HCT116 (cell line): ENCODE results near the gene FGF3. TPM values are rescaled to one million over a fixed set of nuclear protein-coding genes. Genes with fewer than 3 reads are reported as not detected.

Experiments
- ATAC-seq: fragments of 200-7000 bp; cut with Tn5 transposase; 2 replicates; pipeline ENCODE4 v1.9.1; 2020; ENCODE audit warnings: mild to moderate bottlenecking, moderate library complexity
- BruUV-seq: library from RNA; stranded (reverse); fragments of 400-500 nt; replicated peaks from 2 replicates; lab custom pipeline; 2021; lab: Mats Ljungman, UMichigan
- CTCF ChIA-PET: fragments of 300-600 bp; sonication (Branson Sonifier 250); formaldehyde crosslinking; loops from one replicate; lab custom pipeline; 2021; ENCODE audit warnings: antibody characterized with exemption; lab: Charles Lee
- POLR2A ChIA-PET: fragments of 300-600, 350-600 bp; sonication (Branson Sonifier 250); formaldehyde crosslinking; loops from one replicate; lab custom pipeline; 2021; ENCODE audit warnings: antibody characterized with exemption; lab: Charles Lee
- RAD21 ChIA-PET, 2 experiments: fragments of 300-600 bp; sonication (Branson Sonifier 250); formaldehyde crosslinking; loops; one replicate each; lab custom pipeline; 2023; ENCODE audit warnings: low total read pairs in 2 of 2; ENCODE audit not compliant: uncharacterized antibody in 2 of 2, unreplicated experiment in 2 of 2, low non-redundant PET in 1 of 2; lab: Charles Lee
- DNase-seq: peaks from one replicate; pipeline ENCODE4 v3.0.0-alpha.2; 2010; ENCODE audit warnings: low read depth, low spot score
- H2AFZ ChIP-seq: fragments of 200-600 bp; shearing (Covaris generic), sonication (generic); 2 replicates; pipeline ENCODE4 v1.6.1; 2017; ENCODE audit warnings: low read depth, mixed run types, mixed read lengths, antibody characterized with exemption, low read length; ENCODE audit not compliant: poor library complexity, severe bottlenecking
- H3K27ac ChIP-seq: 2 replicates; pipeline ENCODE4 v1.5.1; 2012; ENCODE audit warnings: low read depth, low read length
- H3K27me3 ChIP-seq: fragments of 200-600 bp; sonication (generic); 2 replicates; pipeline ENCODE4 v1.6.1; 2016; ENCODE audit warnings: mixed run types, low read length, mixed read lengths; ENCODE audit not compliant: insufficient read depth
- H3K36me3 ChIP-seq, 2 experiments: fragments of 200-500 bp in 1 of 2; fragments of 200-600 bp in 1 of 2; sonication (Bioruptor generic) in 1 of 2; sonication (generic) in 1 of 2; 2 replicates each; pipeline versions ENCODE4 v1.5.1 to v1.6.1; 2014 to 2016; ENCODE audit warnings: low read length in 2 of 2, inconsistent platforms in 1 of 2, mixed read lengths in 1 of 2, mixed run types in 1 of 2; ENCODE audit not compliant: insufficient read depth in 2 of 2, control insufficient read depth in 1 of 2
- H3K4me1 ChIP-seq, 2 experiments: fragments of 200-600 bp in 1 of 2; sonication (generic) in 1 of 2; 2 replicates each; pipeline versions ENCODE4 v1.5.1 to v1.6.1; 2012 to 2017; ENCODE audit warnings: low read length in 2 of 2, inconsistent platforms in 1 of 2, mild to moderate bottlenecking in 1 of 2, mixed read lengths in 1 of 2, mixed run types in 1 of 2, moderate library complexity in 1 of 2; ENCODE audit not compliant: insufficient read depth in 2 of 2, control insufficient read depth in 1 of 2
- H3K4me2 ChIP-seq: fragments of 200-600 bp; sonication (generic); 2 replicates; pipeline ENCODE4 v1.6.1; 2017; ENCODE audit warnings: mixed run types, low read length, mixed read lengths
- H3K4me3 ChIP-seq, 2 experiments: fragments of 200-600 bp in 1 of 2; sonication (generic) in 1 of 2; replicated peaks in 1 of 2; 2 replicates each; pipeline ENCODE4 v1.5.1; 2011 to 2016; ENCODE audit warnings: low read length in 2 of 2, control low read depth in 1 of 2, low read depth in 1 of 2, mild to moderate bottlenecking in 1 of 2, mixed read lengths in 1 of 2, mixed run types in 1 of 2
- H3K79me2 ChIP-seq: fragments of 200-600 bp; sonication (generic); 2 replicates; pipeline ENCODE4 v1.6.1; 2017; ENCODE audit warnings: mild to moderate bottlenecking, mixed run types, low read length, moderate library complexity, mixed read lengths; ENCODE audit not compliant: insufficient read depth
- H3K9ac ChIP-seq: fragments of 200-600 bp; sonication (generic); 2 replicates; pipeline ENCODE4 v1.6.1; 2016; ENCODE audit warnings: low read length, mixed read lengths
- H3K9me2 ChIP-seq: fragments of 200-600 bp; sonication (generic), shearing (Covaris generic); 2 replicates; pipeline ENCODE4 v1.6.1; 2017; ENCODE audit warnings: mixed run types, mild to moderate bottlenecking, moderate library complexity; ENCODE audit not compliant: insufficient read depth
- H3K9me3 ChIP-seq, 2 experiments: fragments of 200-500 bp in 1 of 2; fragments of 200-600 bp in 1 of 2; sonication (Bioruptor generic) in 1 of 2; sonication (generic) in 1 of 2; 2 replicates each; pipeline ENCODE4 v1.6.1; 2014 to 2017; ENCODE audit warnings: low read length in 2 of 2, mixed read lengths in 2 of 2, inconsistent platforms in 1 of 2, low read depth in 1 of 2, mild to moderate bottlenecking in 1 of 2, mixed run types in 1 of 2, moderate library complexity in 1 of 2; ENCODE audit not compliant: control insufficient read depth in 1 of 2, insufficient read depth in 1 of 2
- H4K20me1 ChIP-seq: fragments of 200-600 bp; sonication (generic), shearing (Covaris generic); 2 replicates; pipeline ENCODE4 v1.6.1; 2017; ENCODE audit warnings: mixed run types, mild to moderate bottlenecking, moderate library complexity; ENCODE audit not compliant: insufficient read depth
- CBX3 ChIP-seq: IDR thresholded peaks from 2 replicates; pipeline ENCODE4 v1.6.1; 2012; ENCODE audit warnings: low read depth
- CEBPB ChIP-seq: IDR thresholded peaks from 2 replicates; pipeline ENCODE4 v1.6.1; 2012; ENCODE audit warnings: low read depth
- EZH2 ChIP-seq: fragments of 200-600 bp; sonication (generic); IDR thresholded peaks from 2 replicates; pipeline ENCODE4 v1.6.1; 2017; ENCODE audit warnings: antibody characterized with exemption, mixed run types
- JUND ChIP-seq: IDR thresholded peaks from 2 replicates; pipeline ENCODE4 v1.6.1; 2012
- POLR2A ChIP-seq: IDR thresholded peaks from 2 replicates; pipeline ENCODE4 v1.7.0; 2011; ENCODE audit warnings: borderline replicate concordance; ENCODE audit not compliant: insufficient read depth, insufficient read length; ENCODE audit errors: extremely low read depth
- POLR2AphosphoS5 ChIP-seq: IDR thresholded peaks from 2 replicates; pipeline ENCODE4 v1.6.1; 2011; ENCODE audit warnings: mild to moderate bottlenecking, low read depth, low read length, moderate library complexity
- RAD21 ChIP-seq: IDR thresholded peaks from 2 replicates; pipeline ENCODE4 v1.6.1; 2012; ENCODE audit warnings: low read depth, mild to moderate bottlenecking
- SIN3A ChIP-seq: IDR thresholded peaks from 2 replicates; pipeline ENCODE4 v1.6.1; 2012; ENCODE audit warnings: low read depth
- TCF7L2 ChIP-seq: IDR thresholded peaks from 2 replicates; pipeline ENCODE4 v1.7.0; 2011; ENCODE audit warnings: borderline replicate concordance, inconsistent platforms; ENCODE audit not compliant: insufficient read depth, insufficient read length; ENCODE audit errors: extremely low read depth
- YY1 ChIP-seq: IDR thresholded peaks from 2 replicates; pipeline ENCODE4 v1.6.1; 2011; ENCODE audit warnings: low read length, low read depth, moderate library complexity, mild to moderate bottlenecking; ENCODE audit not compliant: insufficient replicate concordance; ENCODE audit errors: extremely low read depth
- ZFX ChIP-seq: fragments of 450-650 bp; IDR thresholded peaks from 2 replicates; pipeline ENCODE4 v1.6.1; 2017
- intact Hi-C: fragments of 100-400 bp; cut with micrococcal nuclease; formaldehyde crosslinking; loops from 2 replicates; pipeline ENCODE4 v1.10.0; 2022
- total RNA-seq: library from RNA; stranded (reverse); gene quantifications from one replicate; pipeline ENCODE4 v1.2.1, GENCODE V29; 2021; ENCODE audit not compliant: unreplicated experiment
- TF ChIP-seq, protein P1 (sequence below): IDR thresholded peaks from 2 replicates; pipeline ENCODE4 v1.6.1; 2011; ENCODE audit warnings: mild to moderate bottlenecking, low read length, moderate library complexity; ENCODE audit not compliant: insufficient replicate concordance; ENCODE audit errors: extremely low read depth
- TF ChIP-seq, protein P2 (sequence below): IDR thresholded peaks from 2 replicates; pipeline ENCODE4 v1.6.1; 2012
- TF ChIP-seq, protein P3 (sequence below), 3 experiments: fragments of 200-600 bp in 1 of 3; sonication (generic) in 1 of 3; IDR thresholded peaks in 2 of 3; conservative IDR thresholded peaks in 1 of 3; 2 replicates each; pipeline ENCODE4 v1.5.1; 2012 to 2017; ENCODE audit warnings: low read depth in 2 of 3, low read length in 2 of 3, antibody characterized with exemption in 1 of 3, borderline replicate concordance in 1 of 3, control low read depth in 1 of 3, mild to moderate bottlenecking in 1 of 3, mixed read lengths in 1 of 3, mixed run types in 1 of 3, moderate library complexity in 1 of 3; ENCODE audit not compliant: insufficient read depth in 1 of 3

FGF3 gene
- total RNA-seq, 1 experiment from 2014 or later, result not detected

DNA sequence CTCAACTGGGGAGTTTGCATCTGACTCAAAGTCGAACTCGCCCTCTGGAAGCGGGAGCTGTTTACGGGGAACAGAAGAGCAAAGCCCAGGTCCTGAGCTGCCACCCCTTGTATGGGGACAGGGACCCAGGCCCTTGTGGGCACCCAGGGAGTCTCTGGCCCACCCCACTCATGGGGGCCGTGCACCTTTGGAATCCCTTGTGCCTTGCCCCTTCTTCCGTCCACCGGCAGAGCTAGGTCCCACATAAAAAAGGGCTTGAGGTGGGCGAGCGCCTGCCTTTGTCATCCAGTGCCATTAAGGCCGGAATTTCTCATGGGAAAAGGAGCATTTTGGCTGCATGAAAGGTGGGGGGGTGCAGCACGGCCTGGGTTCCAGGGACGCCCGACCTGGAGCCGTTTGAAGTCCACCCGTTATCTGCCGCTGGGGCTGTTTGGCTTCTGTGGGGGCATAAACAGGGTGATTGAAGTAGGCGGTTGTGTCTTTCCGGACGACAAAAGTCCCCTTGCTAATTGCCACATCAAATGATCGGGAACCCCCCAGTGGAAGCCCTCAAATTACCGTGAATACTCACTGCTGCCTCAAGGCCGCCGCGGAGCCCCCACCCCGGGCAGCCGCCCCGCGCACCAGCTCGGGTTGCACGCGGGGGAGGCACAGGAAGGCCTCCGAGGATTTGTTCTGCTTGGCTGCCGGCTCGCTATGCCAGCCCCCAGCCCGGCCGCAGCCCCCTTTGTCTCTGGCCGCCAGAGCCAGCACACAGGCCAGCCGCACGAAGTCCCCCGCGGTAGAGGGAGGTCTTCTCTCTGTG lies 49.0 kb upstream of the FGF3 start:
- peaks cover 0 to 10% of the 10 kb centered on the region in 2 experiments; a peak in 2 of 4 replicates for H3K4me1 ChIP-seq
- no peaks in the 10 kb centered on the region for H3K36me3 ChIP-seq
- ATAC-seq, result no peak
- no peak overlapping the region for H3K27ac ChIP-seq
- ChIA-PET CTCF (no interaction called here), POLR2A (no interaction called here), RAD21 (no interaction called here)
- H3K4me3 ChIP-seq, result no peak overlapping the region
- no peak for DNase-seq
- intact Hi-C loops, result no loop called here
- no peaks in the 10 kb centered on the region for H3K9me2 ChIP-seq
- no peaks in the 10 kb centered on the region for H3K9me3 ChIP-seq
- H3K4me2 ChIP-seq, result no peak overlapping the region
- no peak overlapping the region for H2AFZ ChIP-seq
- TF ChIP-seq, protein P1, sequence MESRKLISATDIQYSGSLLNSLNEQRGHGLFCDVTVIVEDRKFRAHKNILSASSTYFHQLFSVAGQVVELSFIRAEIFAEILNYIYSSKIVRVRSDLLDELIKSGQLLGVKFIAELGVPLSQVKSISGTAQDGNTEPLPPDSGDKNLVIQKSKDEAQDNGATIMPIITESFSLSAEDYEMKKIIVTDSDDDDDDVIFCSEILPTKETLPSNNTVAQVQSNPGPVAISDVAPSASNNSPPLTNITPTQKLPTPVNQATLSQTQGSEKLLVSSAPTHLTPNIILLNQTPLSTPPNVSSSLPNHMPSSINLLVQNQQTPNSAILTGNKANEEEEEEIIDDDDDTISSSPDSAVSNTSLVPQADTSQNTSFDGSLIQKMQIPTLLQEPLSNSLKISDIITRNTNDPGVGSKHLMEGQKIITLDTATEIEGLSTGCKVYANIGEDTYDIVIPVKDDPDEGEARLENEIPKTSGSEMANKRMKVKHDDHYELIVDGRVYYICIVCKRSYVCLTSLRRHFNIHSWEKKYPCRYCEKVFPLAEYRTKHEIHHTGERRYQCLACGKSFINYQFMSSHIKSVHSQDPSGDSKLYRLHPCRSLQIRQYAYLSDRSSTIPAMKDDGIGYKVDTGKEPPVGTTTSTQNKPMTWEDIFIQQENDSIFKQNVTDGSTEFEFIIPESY, result no peak
- TF ChIP-seq YY1, result no peak
- TF ChIP-seq, all 23 proteins: peak for 0
- no peaks in the 10 kb centered on the region for H4K20me1 ChIP-seq
- no peaks in the 10 kb centered on the region for H3K27me3 ChIP-seq
- H3K79me2 ChIP-seq, result no peaks in the 10 kb centered on the region
- no TSS peak for BruUV-seq
- no peak overlapping the region for H3K9ac ChIP-seq

DNA sequence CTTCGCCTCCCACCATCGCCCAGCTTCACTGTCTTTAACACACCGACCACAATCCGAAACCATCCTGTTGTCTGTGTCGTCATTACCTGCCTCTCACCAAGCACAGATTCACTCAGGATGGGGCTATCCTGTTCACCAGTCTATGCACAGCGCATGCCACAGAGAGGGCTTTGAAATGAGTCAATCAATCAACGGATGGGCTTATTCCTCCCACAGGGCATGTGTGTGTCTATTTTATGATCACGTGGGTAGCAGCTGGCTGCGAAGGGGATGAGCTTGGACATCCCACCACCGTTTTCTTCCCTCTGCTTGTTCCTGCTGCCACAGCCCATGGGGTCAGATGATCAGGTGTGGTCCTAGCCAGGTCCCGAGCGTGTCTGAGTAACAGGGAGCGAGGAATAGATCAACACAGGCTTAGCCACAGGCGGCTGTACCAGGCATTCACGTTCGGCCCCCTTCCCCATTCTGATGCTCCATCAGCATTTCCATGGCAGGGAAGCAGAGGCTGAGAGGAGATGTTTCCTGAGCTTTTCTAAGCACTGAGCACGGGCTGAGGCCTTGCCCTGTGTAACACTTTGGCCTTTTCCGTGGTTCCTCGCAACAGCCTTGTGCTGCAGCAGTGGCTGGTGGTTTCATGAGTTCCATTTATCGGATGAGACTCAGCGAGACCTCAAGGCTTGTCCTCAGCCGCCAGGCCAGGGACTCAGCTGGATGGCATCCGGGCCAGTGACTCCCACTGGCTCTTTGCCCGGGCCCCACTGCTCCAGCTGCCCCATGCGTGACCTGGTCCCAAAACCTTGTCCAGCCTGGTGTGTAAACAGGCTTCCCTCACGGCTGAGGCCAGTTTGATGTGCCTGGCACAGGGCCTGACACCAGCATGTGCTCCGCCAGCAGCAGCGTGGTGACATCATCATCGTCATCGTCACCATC lies 48.1 kb upstream of the FGF3 start:
- Histone ChIP-seq H3K9me3 (no peaks in the 10 kb centered on the region), H3K9ac (no peak overlapping the region), H3K27me3 (no peaks in the 10 kb centered on the region), H4K20me1 (no peaks in the 10 kb centered on the region), H3K79me2 (no peaks in the 10 kb centered on the region), H3K9me2 (no peaks in the 10 kb centered on the region), H3K4me1 (peaks cover 0 to 10% of the 10 kb centered on the region in 2 experiments; a peak in 2 of 4 replicates), H3K27ac (no peak overlapping the region), H3K4me3 (no peak overlapping the region), H2AFZ (no peak overlapping the region), H3K4me2 (no peak overlapping the region), H3K36me3 (no peaks in the 10 kb centered on the region)
- ChIA-PET POLR2A (no interaction called here), CTCF (no interaction called here), RAD21 (no interaction called here)
- BruUV-seq, result no TSS peak
- intact Hi-C loops, result no loop called here
- DNase-seq, result no peak
- ATAC-seq, result peak; percentile 52
- TF ChIP-seq, protein P2, sequence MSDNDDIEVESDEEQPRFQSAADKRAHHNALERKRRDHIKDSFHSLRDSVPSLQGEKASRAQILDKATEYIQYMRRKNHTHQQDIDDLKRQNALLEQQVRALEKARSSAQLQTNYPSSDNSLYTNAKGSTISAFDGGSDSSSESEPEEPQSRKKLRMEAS, result no peak
- TF ChIP-seq JUND, result no peak
- no peak for TF ChIP-seq ZFX
- TF ChIP-seq CBX3, result no peak
- TF ChIP-seq RAD21, result no peak
- TF ChIP-seq TCF7L2, result no peak
- no peak for TF ChIP-seq SIN3A
- TF ChIP-seq POLR2AphosphoS5, result no peak
- TF ChIP-seq CEBPB, result no peak
- TF ChIP-seq, protein P3, sequence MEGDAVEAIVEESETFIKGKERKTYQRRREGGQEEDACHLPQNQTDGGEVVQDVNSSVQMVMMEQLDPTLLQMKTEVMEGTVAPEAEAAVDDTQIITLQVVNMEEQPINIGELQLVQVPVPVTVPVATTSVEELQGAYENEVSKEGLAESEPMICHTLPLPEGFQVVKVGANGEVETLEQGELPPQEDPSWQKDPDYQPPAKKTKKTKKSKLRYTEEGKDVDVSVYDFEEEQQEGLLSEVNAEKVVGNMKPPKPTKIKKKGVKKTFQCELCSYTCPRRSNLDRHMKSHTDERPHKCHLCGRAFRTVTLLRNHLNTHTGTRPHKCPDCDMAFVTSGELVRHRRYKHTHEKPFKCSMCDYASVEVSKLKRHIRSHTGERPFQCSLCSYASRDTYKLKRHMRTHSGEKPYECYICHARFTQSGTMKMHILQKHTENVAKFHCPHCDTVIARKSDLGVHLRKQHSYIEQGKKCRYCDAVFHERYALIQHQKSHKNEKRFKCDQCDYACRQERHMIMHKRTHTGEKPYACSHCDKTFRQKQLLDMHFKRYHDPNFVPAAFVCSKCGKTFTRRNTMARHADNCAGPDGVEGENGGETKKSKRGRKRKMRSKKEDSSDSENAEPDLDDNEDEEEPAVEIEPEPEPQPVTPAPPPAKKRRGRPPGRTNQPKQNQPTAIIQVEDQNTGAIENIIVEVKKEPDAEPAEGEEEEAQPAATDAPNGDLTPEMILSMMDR (IDR thresholded peaks at IDR 0.05 in 2 of 3, conservative IDR thresholded peaks at IDR 0.05 in 1 of 3; ENCODE audit: borderline replicate concordance in 1 of 3, insufficient read depth in 1 of 3, low read depth in 2 of 3, low read length in 2 of 3), result no peak
- no peak for TF ChIP-seq POLR2A
- TF ChIP-seq EZH2, result no peak
- no peak for TF ChIP-seq YY1
